ENCODE data around the gene TTLL12.

- TF ChIP-seq POLR2A (IDR thresholded peaks at IDR 0.05) (no peak), CTCF (IDR thresholded peaks at IDR 0.05) (no peak)
These were observed 16.6 kb upstream of the TTLL12 start for GRCh38 chr22:43203471-43203981.

Measured in tibial nerve (tissue), 3 donors.